SH-SY5Y (cell line): ENCODE data around the gene HYAL1.

Experiments used
- GATA2 ChIP-seq: IDR thresholded peaks from 2 replicates; pipeline ENCODE4 v1.6.1; 2011; ENCODE audit warnings: mild to moderate bottlenecking, low read depth, low read length
- GATA3 ChIP-seq: IDR thresholded peaks from 2 replicates; pipeline ENCODE4 v1.6.1; 2011; ENCODE audit warnings: low read depth, mild to moderate bottlenecking, low read length, moderate library complexity

DNA sequence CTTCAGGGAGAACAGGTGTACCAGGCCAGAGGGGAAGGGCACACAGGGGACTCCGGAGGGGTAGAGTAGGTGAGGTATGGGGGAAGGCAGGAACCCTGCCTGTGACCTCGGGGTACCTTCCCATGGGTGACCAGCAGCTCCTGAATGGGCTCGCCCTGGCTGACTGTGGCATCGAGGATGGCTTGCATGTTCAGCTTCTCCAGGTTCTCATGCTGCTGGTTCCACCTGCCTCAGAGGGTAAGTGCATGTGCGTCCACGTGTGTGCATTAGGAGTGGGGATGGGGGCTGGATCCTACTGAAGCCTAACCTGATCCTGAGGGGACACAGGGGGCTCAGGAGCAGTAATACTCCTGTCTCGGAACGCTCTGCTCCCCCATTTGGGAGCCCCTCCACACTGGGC, 41.6 kb upstream of the HYAL1 start:
- no peak for TF ChIP-seq GATA3
- no peak for TF ChIP-seq GATA2
